GM10266 (cell line): Measurements from ENCODE around the gene LAMB4.

ENCODE experiments used
- DNase-seq: peaks from one replicate; pipeline ENCODE4 v3.0.0; 2012; ENCODE audit errors: extremely low spot score
- TF ChIP-seq, protein P1 (sequence below): IDR thresholded peaks from 2 replicates; pipeline ENCODE4 v1.5.1; 2012; ENCODE audit warnings: mild to moderate bottlenecking, low read depth; ENCODE audit not compliant: control insufficient read depth, insufficient read depth; ENCODE audit errors: missing control alignments

Gene LAMB4

DNA sequence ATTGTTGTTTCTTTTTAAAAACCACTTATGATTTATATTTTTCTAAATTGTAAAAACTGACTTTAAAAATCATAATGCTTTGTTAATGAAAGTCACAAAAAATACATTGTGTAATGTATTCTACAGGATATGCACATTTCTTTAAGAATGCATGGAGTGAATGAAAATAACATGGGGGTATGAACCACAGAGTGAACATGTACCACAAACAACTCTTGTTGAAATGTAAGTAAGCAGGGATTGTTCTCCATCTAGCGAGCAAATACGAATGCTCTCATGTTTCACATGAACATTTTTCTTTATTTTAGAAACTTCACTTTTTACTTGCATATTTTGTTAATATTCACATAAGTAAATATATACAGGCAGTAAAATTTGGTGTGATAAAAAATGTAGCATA, 35.6 kb upstream of the LAMB4 start:
- TF ChIP-seq, protein P1, sequence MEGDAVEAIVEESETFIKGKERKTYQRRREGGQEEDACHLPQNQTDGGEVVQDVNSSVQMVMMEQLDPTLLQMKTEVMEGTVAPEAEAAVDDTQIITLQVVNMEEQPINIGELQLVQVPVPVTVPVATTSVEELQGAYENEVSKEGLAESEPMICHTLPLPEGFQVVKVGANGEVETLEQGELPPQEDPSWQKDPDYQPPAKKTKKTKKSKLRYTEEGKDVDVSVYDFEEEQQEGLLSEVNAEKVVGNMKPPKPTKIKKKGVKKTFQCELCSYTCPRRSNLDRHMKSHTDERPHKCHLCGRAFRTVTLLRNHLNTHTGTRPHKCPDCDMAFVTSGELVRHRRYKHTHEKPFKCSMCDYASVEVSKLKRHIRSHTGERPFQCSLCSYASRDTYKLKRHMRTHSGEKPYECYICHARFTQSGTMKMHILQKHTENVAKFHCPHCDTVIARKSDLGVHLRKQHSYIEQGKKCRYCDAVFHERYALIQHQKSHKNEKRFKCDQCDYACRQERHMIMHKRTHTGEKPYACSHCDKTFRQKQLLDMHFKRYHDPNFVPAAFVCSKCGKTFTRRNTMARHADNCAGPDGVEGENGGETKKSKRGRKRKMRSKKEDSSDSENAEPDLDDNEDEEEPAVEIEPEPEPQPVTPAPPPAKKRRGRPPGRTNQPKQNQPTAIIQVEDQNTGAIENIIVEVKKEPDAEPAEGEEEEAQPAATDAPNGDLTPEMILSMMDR = no peak
- DNase-seq = no peak

DNA sequence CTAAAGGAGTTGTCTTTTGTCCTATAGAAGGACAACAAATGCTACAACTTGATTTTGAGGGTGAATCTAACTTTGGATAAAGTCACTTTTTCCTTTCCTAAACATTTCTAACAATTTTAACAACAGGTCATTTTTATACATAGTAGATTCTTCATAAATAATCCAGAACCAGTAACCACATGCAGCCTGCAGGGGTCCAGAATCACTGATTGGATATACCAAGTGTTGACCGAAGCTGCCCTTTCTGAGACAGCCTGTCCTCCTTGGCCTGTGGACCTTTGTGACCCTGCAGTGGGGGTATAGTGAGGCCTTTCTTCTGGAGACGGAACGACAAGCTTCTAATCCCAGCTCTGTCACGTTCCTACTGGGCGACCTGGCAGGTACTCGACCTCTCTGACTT, 34.8 kb upstream of the LAMB4 start:
- TF ChIP-seq, protein P1 = no peak

DNA sequence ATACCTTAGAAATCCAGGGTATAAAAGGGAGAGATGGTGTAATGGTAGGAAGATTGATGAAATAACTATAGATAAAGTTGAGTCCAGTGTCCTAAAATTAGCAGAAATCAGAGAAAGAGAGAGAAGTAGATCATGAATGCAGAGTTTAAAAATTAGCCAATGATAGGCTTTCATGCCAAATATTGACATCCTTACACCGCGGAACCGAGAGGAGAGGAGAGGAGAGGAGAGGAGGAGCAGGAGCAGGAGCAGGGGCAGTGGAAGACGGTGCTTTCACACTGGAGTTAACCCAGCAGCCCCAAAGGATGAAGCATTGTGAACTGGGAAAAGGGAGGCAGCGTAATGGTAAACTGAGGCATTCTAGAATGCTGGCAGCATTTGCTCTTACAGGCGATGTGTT, 34.2 kb upstream of the LAMB4 start:
- TF ChIP-seq, protein P1 = no peak
- no peak for DNase-seq

More for the DNA sequence above, 34.8 kb upstream of the LAMB4 start:
- DNase-seq = no peak

DNA sequence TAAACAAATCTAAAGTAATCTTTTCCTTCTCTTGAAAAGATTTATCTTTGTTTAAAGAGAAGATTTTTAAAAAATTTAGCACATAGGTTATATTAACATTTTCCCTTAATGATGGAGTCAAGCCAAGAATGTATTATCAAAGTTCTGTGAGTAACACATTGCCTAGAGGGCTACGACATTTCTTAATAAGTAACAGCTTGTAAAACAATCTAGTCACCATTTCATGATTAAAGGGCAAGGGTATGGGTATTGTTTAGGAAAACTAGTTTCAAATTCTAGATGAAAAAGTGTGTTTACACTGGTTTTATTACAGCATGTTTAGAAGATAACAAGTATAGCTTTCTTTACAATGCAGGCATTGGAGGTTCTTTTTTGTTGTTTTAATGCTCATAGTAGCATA, 28.6 kb upstream of the LAMB4 start:
- TF ChIP-seq, protein P1 = no peak
- no peak for DNase-seq

DNA sequence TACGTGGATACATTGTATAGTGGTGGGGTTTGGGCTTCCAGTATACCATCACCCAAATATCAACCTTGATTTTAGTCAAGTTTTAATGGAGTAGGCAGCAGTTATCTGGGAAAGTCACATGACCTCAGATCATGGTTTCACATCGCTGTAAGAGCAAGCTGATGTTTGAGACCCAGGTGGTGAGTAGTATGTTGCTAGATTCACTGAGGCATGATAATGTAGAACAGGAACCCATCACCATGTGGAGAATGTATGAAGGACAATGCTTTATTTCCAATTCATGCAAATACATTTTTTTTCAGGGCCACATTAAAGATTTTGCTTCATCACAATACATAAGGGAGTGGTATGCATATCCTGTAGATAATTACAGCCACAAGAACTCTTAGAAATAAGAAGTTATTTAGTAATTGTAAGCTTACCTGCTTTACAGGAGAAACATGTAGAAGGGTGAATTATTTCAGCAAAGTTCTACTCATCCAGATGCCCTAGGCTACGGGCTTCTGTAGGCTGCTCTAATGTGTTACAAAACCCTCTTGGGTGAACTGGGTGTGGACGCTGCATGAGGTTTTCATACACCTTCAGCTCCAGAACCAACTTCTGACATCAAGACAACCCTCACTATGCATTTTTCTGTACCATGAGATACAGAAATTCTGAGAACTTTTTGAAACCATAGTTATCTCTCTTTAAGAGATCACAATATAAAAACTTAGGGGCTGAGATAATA, 27.6 kb upstream of the LAMB4 start:
- no peak for DNase-seq
- TF ChIP-seq, protein P1 = no peak

DNA sequence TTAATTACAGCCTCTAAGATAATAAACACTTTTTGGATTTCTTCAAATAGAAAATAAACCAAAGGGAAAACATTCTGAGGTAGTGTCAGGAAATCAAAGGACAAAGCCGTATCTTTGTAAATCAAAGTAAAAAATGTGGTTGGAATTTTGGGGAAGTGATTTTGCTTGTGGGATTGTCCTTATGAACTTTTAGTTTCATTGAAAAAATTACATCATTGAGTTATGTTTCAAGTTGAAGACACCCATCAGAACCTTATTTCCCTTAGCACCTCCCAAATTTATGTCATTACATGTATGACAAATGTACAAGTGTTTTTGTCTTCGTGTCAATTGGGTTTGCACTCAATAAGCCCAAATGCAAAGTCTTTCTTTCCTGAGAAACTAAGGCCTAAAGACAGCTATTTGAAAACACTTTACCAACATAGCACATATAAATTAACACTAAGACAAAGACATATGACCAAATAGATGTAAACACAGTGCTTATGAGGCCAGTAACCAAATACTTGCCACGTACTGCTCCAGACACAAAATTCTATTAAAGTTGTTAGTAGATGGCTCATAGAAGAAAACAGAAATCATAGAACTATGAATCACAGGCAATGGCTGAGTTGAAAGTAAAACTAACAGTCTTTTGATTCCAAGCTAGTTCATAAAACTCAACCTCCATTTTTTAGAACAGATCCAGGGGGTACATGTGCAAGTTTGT, 26.9 kb upstream of the LAMB4 start:
- no peak for DNase-seq
- TF ChIP-seq, protein P1 = no peak

DNA sequence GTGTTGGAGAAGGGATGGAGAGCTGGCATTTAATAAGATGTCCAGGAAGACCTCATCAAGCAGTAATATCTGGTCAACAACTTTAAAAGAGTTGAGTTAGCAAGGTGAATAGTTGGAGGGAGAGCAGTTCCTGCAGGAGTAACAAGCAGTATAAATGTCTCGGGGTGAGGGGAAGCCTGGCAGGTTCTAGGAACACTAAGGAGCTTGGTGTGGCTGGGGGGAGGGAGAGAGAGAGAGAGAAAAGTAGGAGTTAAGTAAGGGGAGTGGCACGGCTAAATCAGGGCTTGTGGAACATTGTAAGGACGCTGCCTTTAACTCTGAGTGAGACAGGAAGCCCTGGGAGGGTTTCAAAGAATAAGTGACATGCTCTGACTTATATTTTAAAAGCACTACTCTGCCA, 22.0 kb upstream of the LAMB4 start:
- no peak for DNase-seq
- TF ChIP-seq, protein P1 = no peak
